HepG2 (cell line): Measurements from ENCODE around the gene KIAA2012. TPM values are rescaled to one million over a fixed set of nuclear protein-coding genes. Genes with fewer than 3 reads are reported as not detected.

Source experiments
- ADNP ChIP-seq: sonication (generic); formaldehyde crosslinking; IDR thresholded peaks from 2 replicates; pipeline ENCODE4 v1.4.0; 2020; ENCODE audit warnings: missing genetic modification reagents
- E2F2 ChIP-seq: sonication (generic); formaldehyde crosslinking; IDR thresholded peaks from 2 replicates; pipeline ENCODE4 v1.4.0; 2020; ENCODE audit warnings: missing genetic modification reagents, borderline replicate concordance
- GATAD1 ChIP-seq: IDR thresholded peaks from 2 replicates; pipeline ENCODE4 v1.6.1; 2016; ENCODE audit warnings: missing genetic modification reagents, missing compliant biosample characterization
- HOXA5 ChIP-seq: sonication (generic); formaldehyde crosslinking; IDR thresholded peaks from 2 replicates; pipeline ENCODE4 v1.4.0; 2020; ENCODE audit warnings: missing genetic modification reagents
- POGZ ChIP-seq: sonication (generic); formaldehyde crosslinking; IDR thresholded peaks from 2 replicates; pipeline ENCODE4 v1.4.0; 2020; ENCODE audit warnings: mild to moderate bottlenecking, missing genetic modification reagents
- SAFB2 ChIP-seq: sonication (generic); formaldehyde crosslinking; IDR thresholded peaks from 2 replicates; pipeline ENCODE4 v1.5.1; 2020; ENCODE audit warnings: missing genetic modification reagents, low read depth, mild to moderate bottlenecking, borderline replicate concordance
- SP2 ChIP-seq: sonication (generic); formaldehyde crosslinking; IDR thresholded peaks from 2 replicates; pipeline ENCODE4 v1.5.1; 2020; ENCODE audit warnings: mild to moderate bottlenecking, missing genetic modification reagents
- STAT5B ChIP-seq: sonication (generic); formaldehyde crosslinking; IDR thresholded peaks from 2 replicates; pipeline ENCODE4 v1.4.0; 2020; ENCODE audit warnings: missing genetic modification reagents
- TRIM24 ChIP-seq: sonication (generic); formaldehyde crosslinking; IDR thresholded peaks from 2 replicates; pipeline ENCODE4 v1.8.0; 2022; ENCODE audit warnings: mild to moderate bottlenecking, missing genetic modification reagents
- ZC3H4 ChIP-seq: sonication (generic); formaldehyde crosslinking; IDR thresholded peaks from 2 replicates; pipeline ENCODE4 v1.4.0; 2020; ENCODE audit warnings: missing genetic modification reagents, borderline replicate concordance
- ZFP36 ChIP-seq: fragments of 150-350 bp; IDR thresholded peaks from 2 replicates; pipeline ENCODE4 v1.6.1; 2018; ENCODE audit warnings: borderline replicate concordance, low read length, low read depth; ENCODE audit not compliant: partially characterized antibody
- ZNF20 ChIP-seq: sonication (generic); formaldehyde crosslinking; IDR thresholded peaks from 2 replicates; pipeline ENCODE4 v1.4.0; 2020; ENCODE audit warnings: mild to moderate bottlenecking, moderate library complexity, missing genetic modification reagents
- ZNF331 ChIP-seq: sonication (generic); formaldehyde crosslinking; IDR thresholded peaks from 2 replicates; pipeline ENCODE4 v1.4.0; 2020; ENCODE audit warnings: missing genetic modification reagents
- ZNF660 ChIP-seq: sonication (generic); formaldehyde crosslinking; IDR thresholded peaks from 2 replicates; pipeline ENCODE4 v1.5.1; 2020; ENCODE audit warnings: mild to moderate bottlenecking, low read depth, missing genetic modification reagents, borderline replicate concordance
- ZNF674 ChIP-seq: sonication (generic); formaldehyde crosslinking; IDR thresholded peaks from 2 replicates; pipeline ENCODE4 v1.5.0; 2020; ENCODE audit warnings: low read depth, mild to moderate bottlenecking, missing genetic modification reagents
- ZNF720 ChIP-seq: sonication (generic); formaldehyde crosslinking; IDR thresholded peaks from 2 replicates; pipeline ENCODE4 v1.4.0; 2020; ENCODE audit warnings: missing genetic modification reagents
- ZNF839 ChIP-seq: sonication (generic); formaldehyde crosslinking; IDR thresholded peaks from 2 replicates; pipeline ENCODE4 v1.4.0; 2020; ENCODE audit warnings: missing genetic modification reagents, mild to moderate bottlenecking, borderline replicate concordance
- polyA plus RNA-seq, 8 experiments: library from polyadenylated mRNA; depleted of rRNA in 3 of 8; stranded (reverse) in 7 of 8; unstranded in 1 of 8; fragments of >200 nt; fragmentation: Illumina TruSeq in 4 of 8; extraction: Trizol in 4 of 8; gene quantifications; 2 replicates each; pipeline versions ENCODE4 v1.2.1 to v1.2.3, GENCODE V29; 2011 to 2016; ENCODE audit warnings: low read depth in 4 of 8, missing spikeins in 1 of 8, mixed read lengths in 1 of 8; ENCODE audit not compliant: insufficient read depth in 1 of 8
- total RNA-seq, 5 experiments: library from RNA; depleted of rRNA; stranded (reverse); fragments of >200 nt; fragmentation: Illumina TruSeq; extraction: Trizol; gene quantifications; 2 replicates each; pipeline ENCODE4 v1.2.3, GENCODE V29; 2016; ENCODE audit warnings: low read depth in 1 of 5
- TF ChIP-seq, protein P1 (sequence below): IDR thresholded peaks from 2 replicates; pipeline ENCODE4 v1.6.1; 2012; ENCODE audit warnings: low read length, improper control_type of control experiment
- TF ChIP-seq, protein P2 (sequence below): sonication (generic); formaldehyde crosslinking; IDR thresholded peaks from one replicate; pipeline ENCODE4 v1.5.1; 2020; ENCODE audit warnings: mild to moderate bottlenecking, missing genetic modification reagents; ENCODE audit errors: not compliant biosample characterization

The KIAA2012 gene
- total and polyA plus RNA-seq, 2 of the 13 experiments (the other 11 are each of a cell fraction or from before 2014, with no cell fraction given), result not detected

DNA sequence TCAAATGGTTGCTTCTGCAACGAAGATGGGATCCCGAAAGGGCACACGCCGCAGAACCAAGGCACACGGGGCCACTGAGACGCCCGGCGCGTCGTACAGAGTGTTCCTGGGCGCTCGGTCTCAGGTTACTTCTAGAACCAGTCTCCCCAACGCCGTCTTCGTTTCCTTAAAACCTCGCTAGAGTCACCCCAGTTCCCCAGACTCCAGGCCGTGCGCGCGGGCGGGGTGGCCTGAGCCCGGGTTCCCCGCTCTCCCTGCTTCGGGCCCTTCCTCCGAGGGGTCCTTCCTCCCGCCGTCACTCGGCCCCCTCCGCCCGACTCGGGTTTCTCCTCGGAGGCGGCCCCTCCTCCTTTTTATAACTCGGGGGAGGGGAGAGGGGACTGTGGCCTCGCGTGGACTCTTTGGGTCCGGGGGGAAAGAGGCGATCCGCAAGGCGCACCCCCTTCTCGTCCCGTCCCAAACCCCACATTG lies 40.2 kb upstream of the KIAA2012 start (continued):
- TF ChIP-seq, protein P1, sequence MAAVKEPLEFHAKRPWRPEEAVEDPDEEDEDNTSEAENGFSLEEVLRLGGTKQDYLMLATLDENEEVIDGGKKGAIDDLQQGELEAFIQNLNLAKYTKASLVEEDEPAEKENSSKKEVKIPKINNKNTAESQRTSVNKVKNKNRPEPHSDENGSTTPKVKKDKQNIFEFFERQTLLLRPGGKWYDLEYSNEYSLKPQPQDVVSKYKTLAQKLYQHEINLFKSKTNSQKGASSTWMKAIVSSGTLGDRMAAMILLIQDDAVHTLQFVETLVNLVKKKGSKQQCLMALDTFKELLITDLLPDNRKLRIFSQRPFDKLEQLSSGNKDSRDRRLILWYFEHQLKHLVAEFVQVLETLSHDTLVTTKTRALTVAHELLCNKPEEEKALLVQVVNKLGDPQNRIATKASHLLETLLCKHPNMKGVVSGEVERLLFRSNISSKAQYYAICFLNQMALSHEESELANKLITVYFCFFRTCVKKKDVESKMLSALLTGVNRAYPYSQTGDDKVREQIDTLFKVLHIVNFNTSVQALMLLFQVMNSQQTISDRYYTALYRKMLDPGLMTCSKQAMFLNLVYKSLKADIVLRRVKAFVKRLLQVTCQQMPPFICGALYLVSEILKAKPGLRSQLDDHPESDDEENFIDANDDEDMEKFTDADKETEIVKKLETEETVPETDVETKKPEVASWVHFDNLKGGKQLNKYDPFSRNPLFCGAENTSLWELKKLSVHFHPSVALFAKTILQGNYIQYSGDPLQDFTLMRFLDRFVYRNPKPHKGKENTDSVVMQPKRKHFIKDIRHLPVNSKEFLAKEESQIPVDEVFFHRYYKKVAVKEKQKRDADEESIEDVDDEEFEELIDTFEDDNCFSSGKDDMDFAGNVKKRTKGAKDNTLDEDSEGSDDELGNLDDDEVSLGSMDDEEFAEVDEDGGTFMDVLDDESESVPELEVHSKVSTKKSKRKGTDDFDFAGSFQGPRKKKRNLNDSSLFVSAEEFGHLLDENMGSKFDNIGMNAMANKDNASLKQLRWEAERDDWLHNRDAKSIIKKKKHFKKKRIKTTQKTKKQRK, result no peak
- no peak for TF ChIP-seq STAT5B (CRISPR knock-in tag)
- TF ChIP-seq ZNF674 (CRISPR knock-in tag), result no peak
- no peak for TF ChIP-seq POGZ (CRISPR knock-in tag)
- TF ChIP-seq ZC3H4 (CRISPR knock-in tag), result no peak
- no peak for TF ChIP-seq SAFB2 (CRISPR knock-in tag)
- TF ChIP-seq ZNF331 (CRISPR knock-in tag), result no peak
- TF ChIP-seq, protein P2, sequence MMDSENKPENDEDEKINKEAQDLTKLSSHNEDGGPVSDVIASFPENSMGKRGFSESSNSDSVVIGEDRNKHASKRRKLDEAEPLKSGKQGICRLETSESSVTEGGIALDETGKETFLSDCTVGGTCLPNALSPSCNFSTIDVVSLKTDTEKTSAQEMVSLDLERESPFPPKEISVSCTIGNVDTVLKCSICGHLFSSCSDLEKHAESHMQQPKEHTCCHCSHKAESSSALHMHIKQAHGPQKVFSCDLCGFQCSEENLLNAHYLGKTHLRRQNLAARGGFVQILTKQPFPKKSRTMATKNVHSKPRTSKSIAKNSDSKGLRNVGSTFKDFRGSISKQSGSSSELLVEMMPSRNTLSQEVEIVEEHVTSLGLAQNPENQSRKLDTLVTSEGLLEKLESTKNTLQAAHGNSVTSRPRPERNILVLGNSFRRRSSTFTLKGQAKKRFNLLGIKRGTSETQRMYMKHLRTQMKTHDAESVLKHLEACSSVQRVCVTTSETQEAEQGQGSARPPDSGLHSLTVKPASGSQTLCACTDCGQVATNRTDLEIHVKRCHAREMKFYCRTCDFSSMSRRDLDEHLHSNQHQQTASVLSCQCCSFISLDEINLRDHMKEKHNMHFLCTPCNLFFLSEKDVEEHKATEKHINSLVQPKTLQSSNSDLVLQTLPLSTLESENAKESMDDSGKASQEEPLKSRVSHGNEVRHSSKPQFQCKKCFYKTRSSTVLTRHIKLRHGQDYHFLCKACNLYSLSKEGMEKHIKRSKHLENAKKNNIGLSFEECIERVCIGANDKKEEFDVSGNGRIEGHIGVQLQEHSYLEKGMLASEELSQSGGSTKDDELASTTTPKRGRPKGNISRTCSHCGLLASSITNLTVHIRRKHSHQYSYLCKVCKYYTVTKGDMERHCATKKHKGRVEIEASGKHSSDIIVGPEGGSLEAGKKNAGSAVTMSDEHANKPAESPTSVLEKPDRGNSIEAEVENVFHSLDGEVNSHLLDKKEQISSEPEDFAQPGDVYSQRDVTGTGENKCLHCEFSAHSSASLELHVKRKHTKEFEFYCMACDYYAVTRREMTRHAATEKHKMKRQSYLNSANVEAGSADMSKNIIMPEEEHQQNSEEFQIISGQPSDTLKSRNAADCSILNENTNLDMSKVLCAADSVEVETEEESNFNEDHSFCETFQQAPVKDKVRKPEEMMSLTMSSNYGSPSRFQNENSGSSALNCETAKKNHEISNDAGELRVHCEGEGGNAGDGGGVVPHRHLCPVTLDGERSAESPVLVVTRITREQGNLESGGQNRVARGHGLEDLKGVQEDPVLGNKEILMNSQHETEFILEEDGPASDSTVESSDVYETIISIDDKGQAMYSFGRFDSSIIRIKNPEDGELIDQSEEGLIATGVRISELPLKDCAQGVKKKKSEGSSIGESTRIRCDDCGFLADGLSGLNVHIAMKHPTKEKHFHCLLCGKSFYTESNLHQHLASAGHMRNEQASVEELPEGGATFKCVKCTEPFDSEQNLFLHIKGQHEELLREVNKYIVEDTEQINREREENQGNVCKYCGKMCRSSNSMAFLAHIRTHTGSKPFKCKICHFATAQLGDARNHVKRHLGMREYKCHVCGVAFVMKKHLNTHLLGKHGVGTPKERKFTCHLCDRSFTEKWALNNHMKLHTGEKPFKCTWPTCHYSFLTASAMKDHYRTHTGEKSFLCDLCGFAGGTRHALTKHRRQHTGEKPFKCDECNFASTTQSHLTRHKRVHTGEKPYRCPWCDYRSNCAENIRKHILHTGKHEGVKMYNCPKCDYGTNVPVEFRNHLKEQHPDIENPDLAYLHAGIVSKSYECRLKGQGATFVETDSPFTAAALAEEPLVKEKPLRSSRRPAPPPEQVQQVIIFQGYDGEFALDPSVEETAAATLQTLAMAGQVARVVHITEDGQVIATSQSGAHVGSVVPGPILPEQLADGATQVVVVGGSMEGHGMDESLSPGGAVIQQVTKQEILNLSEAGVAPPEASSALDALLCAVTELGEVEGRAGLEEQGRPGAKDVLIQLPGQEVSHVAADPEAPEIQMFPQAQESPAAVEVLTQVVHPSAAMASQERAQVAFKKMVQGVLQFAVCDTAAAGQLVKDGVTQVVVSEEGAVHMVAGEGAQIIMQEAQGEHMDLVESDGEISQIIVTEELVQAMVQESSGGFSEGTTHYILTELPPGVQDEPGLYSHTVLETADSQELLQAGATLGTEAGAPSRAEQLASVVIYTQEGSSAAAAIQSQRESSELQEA, result no peak
- TF ChIP-seq ZNF720 (CRISPR knock-in tag), result no peak
- TF ChIP-seq SP2, result no peak
- no peak for TF ChIP-seq GATAD1 (CRISPR knock-in tag)
- no peak for TF ChIP-seq ADNP
- TF ChIP-seq HOXA5 (CRISPR knock-in tag), result peak; percentile 66
- TF ChIP-seq ZNF660, result no peak
- no peak for TF ChIP-seq E2F2 (CRISPR knock-in tag)
- TF ChIP-seq ZFP36, result no peak
- no peak for TF ChIP-seq ZNF839 (CRISPR knock-in tag)
- TF ChIP-seq ZNF20 (CRISPR knock-in tag), result no peak
- no peak for TF ChIP-seq TRIM24 (CRISPR knock-in tag)
